RWPE2 (cell line): ENCODE data around the gene LRRC19.

Source experiments
- ATAC-seq: fragments of 200-7000 bp; cut with Tn5 transposase; 3 replicates; pipeline ENCODE4 v1.9.1; 2021; ENCODE audit warnings: low read depth
- DNase-seq: peaks from one replicate; pipeline ENCODE4 v3.0.0-alpha.2; 2020; ENCODE audit warnings: low spot score
- H3K27ac ChIP-seq: fragments of 450-650 bp; 2 replicates; pipeline ENCODE4 v1.5.1; 2017; ENCODE audit warnings: mild to moderate bottlenecking; ENCODE audit not compliant: poor library complexity, severe bottlenecking
- H3K27me3 ChIP-seq: fragments of 250-450 bp; sonication (Bioruptor Pico); 2 replicates; pipeline ENCODE4 v1.5.1; 2021; ENCODE audit warnings: mild to moderate bottlenecking, moderate library complexity; ENCODE audit not compliant: insufficient read depth, poor library complexity, severe bottlenecking
- H3K36me3 ChIP-seq: fragments of 250-450 bp; sonication (Bioruptor Pico); 2 replicates; pipeline ENCODE4 v1.5.1; 2020; ENCODE audit warnings: low read depth, mild to moderate bottlenecking, moderate library complexity
- H3K4me1 ChIP-seq: fragments of 250-450 bp; sonication (Bioruptor Pico); 2 replicates; pipeline ENCODE4 v1.5.1; 2021; ENCODE audit warnings: mild to moderate bottlenecking, moderate library complexity; ENCODE audit not compliant: insufficient read depth, poor library complexity, severe bottlenecking
- H3K4me3 ChIP-seq: fragments of 250-450 bp; sonication (Bioruptor Pico); 2 replicates; pipeline ENCODE4 v1.5.1; 2021; ENCODE audit warnings: mild to moderate bottlenecking, moderate library complexity; ENCODE audit not compliant: severe bottlenecking
- H3K9me3 ChIP-seq: fragments of 250-450 bp; sonication (Bioruptor Pico); 2 replicates; pipeline ENCODE4 v1.5.1; 2021; ENCODE audit warnings: mild to moderate bottlenecking, moderate library complexity; ENCODE audit not compliant: severe bottlenecking
- TF ChIP-seq, protein P1 (sequence below): fragments of 450-650 bp; IDR thresholded peaks from one replicate; pipeline ENCODE4 v1.5.1; 2017; ENCODE audit warnings: mild to moderate bottlenecking, moderate library complexity; ENCODE audit not compliant: poor library complexity, severe bottlenecking

Gene LRRC19

DNA sequence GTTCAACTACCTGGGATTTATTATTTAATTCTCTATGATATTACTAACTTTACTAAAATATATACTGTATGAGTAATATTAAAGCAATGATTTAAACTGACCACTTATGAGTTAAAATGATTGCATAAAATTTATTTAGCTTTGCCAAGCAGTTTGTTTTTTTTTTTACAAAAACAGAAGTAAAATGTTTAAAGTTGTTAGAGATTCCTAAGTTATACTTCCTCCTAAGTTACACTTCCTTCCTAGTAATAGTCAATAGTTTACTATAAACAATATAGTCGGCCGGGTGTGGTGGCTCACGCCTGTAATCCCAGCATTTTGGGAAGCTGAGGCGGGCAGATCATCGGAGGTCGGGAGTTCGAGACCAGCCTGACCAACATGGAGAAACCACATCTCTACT, 23.7 kb upstream of the LRRC19 start:
- no peak for ATAC-seq
- no peak overlapping the region for H3K27ac ChIP-seq
- no peaks in the 10 kb centered on the region for H3K27me3 ChIP-seq
- peaks cover 5% of the 10 kb centered on the region for H3K4me1 ChIP-seq
- TF ChIP-seq, protein P1, sequence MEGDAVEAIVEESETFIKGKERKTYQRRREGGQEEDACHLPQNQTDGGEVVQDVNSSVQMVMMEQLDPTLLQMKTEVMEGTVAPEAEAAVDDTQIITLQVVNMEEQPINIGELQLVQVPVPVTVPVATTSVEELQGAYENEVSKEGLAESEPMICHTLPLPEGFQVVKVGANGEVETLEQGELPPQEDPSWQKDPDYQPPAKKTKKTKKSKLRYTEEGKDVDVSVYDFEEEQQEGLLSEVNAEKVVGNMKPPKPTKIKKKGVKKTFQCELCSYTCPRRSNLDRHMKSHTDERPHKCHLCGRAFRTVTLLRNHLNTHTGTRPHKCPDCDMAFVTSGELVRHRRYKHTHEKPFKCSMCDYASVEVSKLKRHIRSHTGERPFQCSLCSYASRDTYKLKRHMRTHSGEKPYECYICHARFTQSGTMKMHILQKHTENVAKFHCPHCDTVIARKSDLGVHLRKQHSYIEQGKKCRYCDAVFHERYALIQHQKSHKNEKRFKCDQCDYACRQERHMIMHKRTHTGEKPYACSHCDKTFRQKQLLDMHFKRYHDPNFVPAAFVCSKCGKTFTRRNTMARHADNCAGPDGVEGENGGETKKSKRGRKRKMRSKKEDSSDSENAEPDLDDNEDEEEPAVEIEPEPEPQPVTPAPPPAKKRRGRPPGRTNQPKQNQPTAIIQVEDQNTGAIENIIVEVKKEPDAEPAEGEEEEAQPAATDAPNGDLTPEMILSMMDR = no peak
- peaks cover 9% of the 10 kb centered on the region for H3K36me3 ChIP-seq
- DNase-seq = no peak
- H3K4me3 ChIP-seq = no peak overlapping the region
- no peaks in the 10 kb centered on the region for H3K9me3 ChIP-seq

DNA sequence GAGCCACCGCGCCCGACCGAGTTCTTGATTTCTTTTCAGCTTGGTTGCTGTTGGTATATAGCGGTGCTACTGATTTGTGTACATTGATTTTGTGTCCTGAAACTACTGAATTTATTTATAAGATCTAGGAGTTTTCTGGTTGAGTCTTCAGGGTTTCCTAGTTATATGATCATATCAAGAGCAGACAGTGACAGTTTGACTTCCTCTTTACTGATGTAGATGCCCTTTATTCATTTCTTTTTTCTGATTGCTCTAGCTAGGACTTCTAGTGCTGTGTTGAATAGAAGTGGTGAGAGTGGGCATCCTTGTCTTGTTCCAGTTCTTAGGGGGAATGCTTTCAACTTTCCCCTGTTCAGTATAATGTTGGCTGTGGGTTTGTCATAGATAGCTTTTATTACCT, 17.4 kb upstream of the LRRC19 start:
- no peak overlapping the region for H3K4me3 ChIP-seq
- no peak for ATAC-seq
- peaks cover 13% of the 10 kb centered on the region for H3K36me3 ChIP-seq
- H3K27me3 ChIP-seq = no peaks in the 10 kb centered on the region
- TF ChIP-seq, protein P1 = no peak
- DNase-seq = no peak
- no peak overlapping the region for H3K27ac ChIP-seq
- H3K9me3 ChIP-seq = no peaks in the 10 kb centered on the region
- no peaks in the 10 kb centered on the region for H3K4me1 ChIP-seq

DNA sequence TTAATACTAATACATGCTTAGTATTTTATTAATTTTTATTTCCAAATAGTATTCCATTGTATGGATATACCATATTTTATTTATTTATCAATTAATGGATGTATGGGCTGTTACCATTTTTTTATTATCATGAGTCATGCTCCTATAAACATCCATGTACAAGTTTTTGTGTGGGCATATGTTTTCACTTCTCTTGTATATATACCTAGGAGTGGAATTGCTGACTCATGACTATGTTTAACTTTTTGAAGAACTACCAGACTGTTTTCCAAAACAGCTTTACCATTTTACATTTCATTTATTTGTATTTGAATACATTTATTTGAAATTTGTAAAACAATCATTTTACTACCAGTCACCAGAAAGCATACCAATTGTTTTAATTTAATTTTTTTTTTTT, 14.1 kb upstream of the LRRC19 start:
- TF ChIP-seq, protein P1 = no peak
- no peaks in the 10 kb centered on the region for H3K4me1 ChIP-seq
- DNase-seq (no peak), ATAC-seq (no peak)
- no peak overlapping the region for H3K27ac ChIP-seq
- no peak overlapping the region for H3K4me3 ChIP-seq
- peaks cover 26% of the 10 kb centered on the region for H3K36me3 ChIP-seq
- H3K27me3 ChIP-seq = no peaks in the 10 kb centered on the region
- H3K9me3 ChIP-seq = no peaks in the 10 kb centered on the region

DNA sequence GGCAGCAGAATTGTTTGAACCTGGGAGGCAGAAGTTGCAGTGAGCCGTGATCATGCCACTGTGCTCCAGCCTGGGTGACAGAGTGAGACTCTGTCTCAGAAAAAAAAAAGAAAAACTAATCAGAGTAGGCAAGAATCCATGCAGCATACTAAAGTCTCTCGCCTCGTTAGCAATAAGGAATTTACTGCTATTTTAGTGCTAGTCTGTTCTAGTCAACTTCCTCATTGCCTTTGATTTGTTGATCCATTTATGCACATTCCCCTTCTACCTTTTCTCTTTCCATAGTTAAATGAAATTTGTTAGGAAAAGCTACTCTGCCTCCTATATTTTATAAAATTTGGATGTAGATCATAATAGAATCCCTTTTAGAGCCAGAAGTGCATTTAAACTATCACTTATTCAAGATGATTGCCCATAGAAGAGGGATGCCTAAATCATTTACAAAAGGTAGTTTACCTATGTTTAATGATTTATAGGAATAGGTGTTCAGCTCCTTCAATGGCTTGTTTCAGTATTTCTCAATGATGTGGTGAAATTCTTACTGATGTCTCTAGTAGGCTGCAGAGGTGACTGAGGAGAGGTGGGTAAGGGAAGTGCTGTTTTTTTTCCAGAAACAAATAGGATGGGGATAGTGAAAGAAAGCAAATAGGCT, 1.9 kb downstream of the LRRC19 start:
- ATAC-seq (no peak), DNase-seq (no peak)
- Histone ChIP-seq H3K4me1 (no peaks in the 10 kb centered on the region), H3K36me3 (no peaks in the 10 kb centered on the region), H3K4me3 (no peak overlapping the region), H3K27ac (no peak overlapping the region), H3K9me3 (no peaks in the 10 kb centered on the region), H3K27me3 (no peaks in the 10 kb centered on the region)
- TF ChIP-seq, protein P1 = no peak

DNA sequence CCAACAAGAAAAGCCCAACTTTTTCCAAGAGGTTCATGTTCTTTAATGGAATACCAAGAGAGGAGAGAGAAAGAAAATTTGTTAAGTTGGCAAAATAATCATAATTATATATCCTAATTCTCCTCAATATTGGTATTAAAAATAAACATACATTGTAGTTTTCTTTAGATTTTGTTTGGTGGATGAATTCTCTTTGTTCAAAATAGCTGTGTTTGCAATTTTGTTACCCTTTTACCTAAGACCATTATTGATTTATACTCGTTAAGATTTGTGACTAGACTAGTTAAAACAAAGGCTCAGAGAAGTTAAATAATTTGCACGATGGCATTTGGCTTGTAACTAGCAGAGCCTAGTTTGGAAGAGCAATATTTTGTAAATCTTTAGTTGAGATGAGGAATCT, 9.7 kb downstream of the LRRC19 start:
- DNase-seq = no peak
- Histone ChIP-seq H3K4me1 (no peaks in the 10 kb centered on the region), H3K9me3 (no peaks in the 10 kb centered on the region), H3K36me3 (peaks cover 9% of the 10 kb centered on the region; the same call in 1 of the 2 replicates), H3K4me3 (no peak overlapping the region), H3K27ac (no peak overlapping the region), H3K27me3 (no peaks in the 10 kb centered on the region)
- TF ChIP-seq, protein P1 = no peak
- no peak for ATAC-seq
